ENCODE measurements around the gene ATAT1. TPM values are rescaled to one million over a fixed set of nuclear protein-coding genes. Genes with fewer than 3 reads are reported as not detected.
A peak's percentile ranks its signal among the peaks of the same experiment; 100 is the strongest.

The ATAT1 gene
- polyA plus RNA-seq, 1 donor from 2014 or later: 70.4 TPM

GRCh38 chr6:30690403-30691207, 63.9 kb downstream of the ATAT1 start, which contains the start of gene NRM:
NRM (minus strand) TSS chr6:30690984; CDS start chr6:30690974, 10 bp downstream.
- Histone ChIP-seq H3K4me3 (ENCODE audit: low read length) (peak within 1 kb of the TSS; percentile 77), H3K9ac (ENCODE audit: low read length) (peak within 1 kb of the TSS; percentile 87), H3F3A (ENCODE audit: insufficient read depth, low read length, poor library complexity, severe bottlenecking) (no peaks in the 10 kb centered on the region), H3K36me3 (ENCODE audit: insufficient read depth, low read length) (no peaks in the 10 kb centered on the region), H3K27ac (ENCODE audit: low read length) (peak within 1 kb of the TSS; percentile 92), H2AFZ (ENCODE audit: low read depth, low read length) (peak within 1 kb of the TSS; percentile 75), H3K9me2 (ENCODE audit: insufficient read depth, low read length) (no peaks in the 10 kb centered on the region), H4K20me1 (ENCODE audit: insufficient read depth) (no peaks in the 10 kb centered on the region), H3K79me2 (replicated peaks; ENCODE audit: insufficient read depth, low read length) (peaks cover 42% of the 10 kb centered on the region), H3K9me3 (ENCODE audit: low read length) (no peaks in the 10 kb centered on the region), H3K27me3 (ENCODE audit: insufficient read depth, low read depth, low read length) (no peaks in the 10 kb centered on the region), H3K4me2 (ENCODE audit: low read length) (peak within 1 kb of the TSS; percentile 77)
- TF ChIP-seq REST (IDR thresholded peaks at IDR 0.05; ENCODE audit: borderline replicate concordance) (peak; percentile 61), POLR2AphosphoS5 (IDR thresholded peaks at IDR 0.05) (peak; percentile 69), TAF1 (IDR thresholded peaks at IDR 0.05; ENCODE audit: low read depth) (peak; percentile 51), EZH2 (IDR thresholded peaks at IDR 0.05; ENCODE audit: borderline replicate concordance, insufficient read depth, low read length, poor library complexity, severe bottlenecking) (no peak), MXI1 (conservative IDR thresholded peaks at IDR 0.05; ENCODE audit: poor library complexity, severe bottlenecking) (peak; percentile 43), EP300 (conservative IDR thresholded peaks at IDR 0.05; ENCODE audit: poor library complexity, severe bottlenecking) (peak; percentile 15), SMC3 (conservative IDR thresholded peaks at IDR 0.05; ENCODE audit: poor library complexity) (peak; percentile 12)
- TF ChIP-seq, protein P1, sequence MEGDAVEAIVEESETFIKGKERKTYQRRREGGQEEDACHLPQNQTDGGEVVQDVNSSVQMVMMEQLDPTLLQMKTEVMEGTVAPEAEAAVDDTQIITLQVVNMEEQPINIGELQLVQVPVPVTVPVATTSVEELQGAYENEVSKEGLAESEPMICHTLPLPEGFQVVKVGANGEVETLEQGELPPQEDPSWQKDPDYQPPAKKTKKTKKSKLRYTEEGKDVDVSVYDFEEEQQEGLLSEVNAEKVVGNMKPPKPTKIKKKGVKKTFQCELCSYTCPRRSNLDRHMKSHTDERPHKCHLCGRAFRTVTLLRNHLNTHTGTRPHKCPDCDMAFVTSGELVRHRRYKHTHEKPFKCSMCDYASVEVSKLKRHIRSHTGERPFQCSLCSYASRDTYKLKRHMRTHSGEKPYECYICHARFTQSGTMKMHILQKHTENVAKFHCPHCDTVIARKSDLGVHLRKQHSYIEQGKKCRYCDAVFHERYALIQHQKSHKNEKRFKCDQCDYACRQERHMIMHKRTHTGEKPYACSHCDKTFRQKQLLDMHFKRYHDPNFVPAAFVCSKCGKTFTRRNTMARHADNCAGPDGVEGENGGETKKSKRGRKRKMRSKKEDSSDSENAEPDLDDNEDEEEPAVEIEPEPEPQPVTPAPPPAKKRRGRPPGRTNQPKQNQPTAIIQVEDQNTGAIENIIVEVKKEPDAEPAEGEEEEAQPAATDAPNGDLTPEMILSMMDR (IDR thresholded peaks at IDR 0.05; ENCODE audit: poor library complexity, severe bottlenecking): no peak

DNA sequence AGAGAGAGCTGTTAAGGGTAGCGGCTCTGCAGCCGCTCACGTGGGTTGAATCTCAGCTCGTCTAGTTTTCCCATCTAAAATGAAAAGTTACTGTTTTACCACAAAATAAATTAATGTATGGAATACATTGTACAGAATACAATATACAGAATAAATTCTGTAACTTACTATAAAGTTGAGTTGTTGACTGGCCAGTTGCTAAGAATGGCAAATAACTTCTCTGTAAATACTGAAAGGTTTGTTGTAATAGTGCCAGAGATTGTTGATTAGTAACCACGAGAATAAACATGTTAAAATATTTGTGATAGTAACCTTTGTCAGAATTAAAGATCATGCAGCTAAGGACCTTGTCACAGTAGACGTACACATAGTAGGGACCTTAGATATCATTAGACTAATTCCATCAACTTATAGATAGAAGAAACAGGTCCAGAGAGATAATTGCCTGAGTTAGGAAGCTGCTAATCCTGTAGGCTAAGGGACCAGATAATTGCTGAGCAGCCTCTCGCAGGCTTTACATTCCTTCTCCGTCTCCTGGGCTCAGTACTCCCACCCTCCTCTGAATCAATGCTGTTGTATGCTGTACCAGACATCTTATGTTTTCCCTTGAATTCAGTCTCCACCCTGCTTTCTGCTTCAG, 64.7 kb downstream of the ATAT1 start:
- Histone ChIP-seq H3K4me3 (ENCODE audit: low read length) (peak overlapping the region; percentile 77), H2AFZ (ENCODE audit: low read depth, low read length) (peak overlapping the region; percentile 75), H3K27me3 (ENCODE audit: insufficient read depth, low read depth, low read length) (no peaks in the 10 kb centered on the region), H4K20me1 (ENCODE audit: insufficient read depth) (no peaks in the 10 kb centered on the region), H3K4me2 (ENCODE audit: low read length) (peak overlapping the region; percentile 70), H3F3A (ENCODE audit: insufficient read depth, low read length, poor library complexity, severe bottlenecking) (no peaks in the 10 kb centered on the region), H3K79me2 (replicated peaks; ENCODE audit: insufficient read depth, low read length) (peaks cover 35% of the 10 kb centered on the region), H3K9ac (ENCODE audit: low read length) (peak overlapping the region; percentile 87), H3K9me3 (ENCODE audit: low read length) (no peaks in the 10 kb centered on the region), H3K36me3 (ENCODE audit: insufficient read depth, low read length) (no peaks in the 10 kb centered on the region), H3K9me2 (ENCODE audit: insufficient read depth, low read length) (no peaks in the 10 kb centered on the region), H3K27ac (ENCODE audit: low read length) (peak overlapping the region; percentile 92)
- no peak for TF ChIP-seq EZH2 (IDR thresholded peaks at IDR 0.05; ENCODE audit: borderline replicate concordance, insufficient read depth, low read length, poor library complexity, severe bottlenecking)
- no peak for TF ChIP-seq POLR2AphosphoS5 (IDR thresholded peaks at IDR 0.05)
- TF ChIP-seq EP300 (conservative IDR thresholded peaks at IDR 0.05; ENCODE audit: poor library complexity, severe bottlenecking): no peak
- no peak for TF ChIP-seq TAF1 (IDR thresholded peaks at IDR 0.05; ENCODE audit: low read depth)
- no peak for TF ChIP-seq MXI1 (conservative IDR thresholded peaks at IDR 0.05; ENCODE audit: poor library complexity, severe bottlenecking)
- TF ChIP-seq, protein P1 (IDR thresholded peaks at IDR 0.05; ENCODE audit: poor library complexity, severe bottlenecking): no peak

All from neural cell (in vitro differentiated cells).